ENCODE measurements around the gene CRIM1.

DNA sequence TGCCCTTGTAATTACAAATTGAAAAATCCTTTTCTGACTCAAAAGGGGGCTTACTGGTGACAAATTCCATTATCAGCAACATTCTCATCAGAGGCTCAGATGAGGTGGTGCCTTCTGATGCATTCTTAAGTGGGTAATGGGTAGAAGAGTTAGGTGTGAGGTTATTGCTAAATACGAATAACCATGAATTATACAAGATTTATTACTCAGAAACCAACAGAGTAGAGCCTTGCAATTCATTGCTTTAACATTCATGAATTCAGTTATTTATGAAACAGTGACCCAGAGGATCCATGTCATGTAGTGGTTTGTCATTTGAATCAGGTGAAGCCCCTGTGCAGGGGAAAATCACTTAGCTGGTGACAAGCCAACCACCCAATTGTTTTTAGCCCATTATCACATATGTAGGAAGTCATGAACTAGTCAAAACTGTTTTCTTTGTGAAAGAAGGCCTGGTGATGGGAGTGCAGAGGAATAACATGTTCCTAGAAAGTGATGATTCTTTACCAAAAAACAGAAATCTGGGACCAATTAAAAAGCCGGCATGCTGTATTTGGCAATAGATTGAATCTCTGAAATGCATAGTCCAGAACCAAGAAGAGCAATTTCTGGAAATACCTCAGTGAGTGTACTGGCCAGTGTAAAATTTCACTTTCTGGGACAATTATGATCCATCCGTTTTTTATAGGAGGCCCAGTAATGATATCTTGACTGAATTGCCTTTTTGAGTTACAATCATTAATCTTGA is 70.2 kb downstream of the CRIM1 start:
- TF ChIP-seq, protein P1, sequence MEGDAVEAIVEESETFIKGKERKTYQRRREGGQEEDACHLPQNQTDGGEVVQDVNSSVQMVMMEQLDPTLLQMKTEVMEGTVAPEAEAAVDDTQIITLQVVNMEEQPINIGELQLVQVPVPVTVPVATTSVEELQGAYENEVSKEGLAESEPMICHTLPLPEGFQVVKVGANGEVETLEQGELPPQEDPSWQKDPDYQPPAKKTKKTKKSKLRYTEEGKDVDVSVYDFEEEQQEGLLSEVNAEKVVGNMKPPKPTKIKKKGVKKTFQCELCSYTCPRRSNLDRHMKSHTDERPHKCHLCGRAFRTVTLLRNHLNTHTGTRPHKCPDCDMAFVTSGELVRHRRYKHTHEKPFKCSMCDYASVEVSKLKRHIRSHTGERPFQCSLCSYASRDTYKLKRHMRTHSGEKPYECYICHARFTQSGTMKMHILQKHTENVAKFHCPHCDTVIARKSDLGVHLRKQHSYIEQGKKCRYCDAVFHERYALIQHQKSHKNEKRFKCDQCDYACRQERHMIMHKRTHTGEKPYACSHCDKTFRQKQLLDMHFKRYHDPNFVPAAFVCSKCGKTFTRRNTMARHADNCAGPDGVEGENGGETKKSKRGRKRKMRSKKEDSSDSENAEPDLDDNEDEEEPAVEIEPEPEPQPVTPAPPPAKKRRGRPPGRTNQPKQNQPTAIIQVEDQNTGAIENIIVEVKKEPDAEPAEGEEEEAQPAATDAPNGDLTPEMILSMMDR (conservative IDR thresholded peaks at IDR 0.05): no peak
- no peak for TF ChIP-seq EZH2 (IDR thresholded peaks at IDR 0.05; ENCODE audit: low read depth)

All from PC-9 (cell line).